ENCODE measurements around the gene HAO2.

The HAO2 gene

GRCh38 chr1:119380983-119381662, 12.5 kb downstream of the HAO2 start:
- no CpG with 5 or more reads among the region's 5 CpGs for WGBS, 2 donors (ENCODE audit: extremely low coverage in 2 of 2, insufficient read length in 2 of 2, insufficient replicate concordance in 1 of 2)
- Histone ChIP-seq H4K8ac (ENCODE audit: low read depth, low read length) (no peak overlapping the region), H3K4me2 (ENCODE audit: insufficient read depth, low read length, poor library complexity, severe bottlenecking) (no peak overlapping the region), H2AK5ac (ENCODE audit: low read depth, low read length) (no peak overlapping the region), H3K9me3 (replicated peaks in 1 of 2; ENCODE audit: control insufficient read depth in 2 of 2, insufficient read depth in 1 of 2, low read depth in 1 of 2, low read length in 2 of 2) (no peaks in the 10 kb centered on the region), H2BK120ac (ENCODE audit: low read depth, low read length) (no peak overlapping the region), H3K23ac (ENCODE audit: low read depth, low read length, poor library complexity) (no peak overlapping the region), H4K91ac (ENCODE audit: low read depth, low read length, poor library complexity) (no peak overlapping the region), H3K4ac (ENCODE audit: low read length) (no peak overlapping the region), H3K79me1 (ENCODE audit: low read depth, low read length) (no peaks in the 10 kb centered on the region), H2BK5ac (ENCODE audit: low read length) (no peak overlapping the region), H2BK15ac (ENCODE audit: low read length) (no peak overlapping the region), H3K27me3 (ENCODE audit: control insufficient read depth in 3 of 3, insufficient read depth in 3 of 3, low read depth in 1 of 3, low read length in 3 of 3) (peaks cover 0 to 3% (median 0%) of the 10 kb centered on the region in 3 experiments), H3K18ac (ENCODE audit: low read length) (no peak overlapping the region), H3K4me3 (ENCODE audit: low read length in 2 of 2) (no peak overlapping the region), H3K27ac (replicated peaks; ENCODE audit: low read length) (no peak overlapping the region), H2BK12ac (ENCODE audit: low read length) (no peak overlapping the region), H2AFZ (ENCODE audit: low read length) (no peak overlapping the region), H3K9ac (ENCODE audit: low read depth, low read length, poor library complexity) (no peak overlapping the region), H3K14ac (ENCODE audit: low read length) (no peak overlapping the region), H3K4me1 (ENCODE audit: control insufficient read depth in 2 of 2, insufficient read depth in 1 of 2, low read depth in 1 of 2, low read length in 2 of 2) (no peaks in the 10 kb centered on the region), H3K36me3 (replicated peaks in 1 of 2; ENCODE audit: control insufficient read depth in 2 of 2, insufficient read depth in 2 of 2, low read length in 2 of 2) (no peaks in the 10 kb centered on the region)
- DNase-seq (ENCODE audit: low spot score): no peak

GRCh38 chr1:119384591-119384990, 16.0 kb downstream of the HAO2 start:
- Histone ChIP-seq H4K91ac (ENCODE audit: low read depth, low read length, poor library complexity) (no peak overlapping the region), H3K4ac (ENCODE audit: low read length) (no peak overlapping the region), H3K4me1 (ENCODE audit: control insufficient read depth in 2 of 2, insufficient read depth in 1 of 2, low read depth in 1 of 2, low read length in 2 of 2) (peaks cover 0 to 2% of the 10 kb centered on the region in 2 donors), H3K23ac (ENCODE audit: low read depth, low read length, poor library complexity) (no peak overlapping the region), H3K9ac (ENCODE audit: low read depth, low read length, poor library complexity) (no peak overlapping the region), H2BK120ac (ENCODE audit: low read depth, low read length) (no peak overlapping the region), H3K27ac (replicated peaks; ENCODE audit: low read length) (no peak overlapping the region), H3K9me3 (replicated peaks in 1 of 2; ENCODE audit: control insufficient read depth in 2 of 2, insufficient read depth in 1 of 2, low read depth in 1 of 2, low read length in 2 of 2) (no peaks in the 10 kb centered on the region), H3K79me1 (ENCODE audit: low read depth, low read length) (no peaks in the 10 kb centered on the region), H2BK5ac (ENCODE audit: low read length) (no peak overlapping the region), H3K36me3 (replicated peaks in 1 of 2; ENCODE audit: control insufficient read depth in 2 of 2, insufficient read depth in 2 of 2, low read length in 2 of 2) (no peaks in the 10 kb centered on the region), H3K4me3 (ENCODE audit: low read length in 2 of 2) (no peak overlapping the region), H3K14ac (ENCODE audit: low read length) (no peak overlapping the region), H3K18ac (ENCODE audit: low read length) (no peak overlapping the region), H3K4me2 (ENCODE audit: insufficient read depth, low read length, poor library complexity, severe bottlenecking) (no peak overlapping the region), H2AK5ac (ENCODE audit: low read depth, low read length) (no peak overlapping the region), H2BK12ac (ENCODE audit: low read length) (no peak overlapping the region), H3K27me3 (ENCODE audit: control insufficient read depth in 3 of 3, insufficient read depth in 3 of 3, low read depth in 1 of 3, low read length in 3 of 3) (peaks cover 0 to 3% (median 0%) of the 10 kb centered on the region in 3 experiments), H4K8ac (ENCODE audit: low read depth, low read length) (no peak overlapping the region), H2BK15ac (ENCODE audit: low read length) (no peak overlapping the region), H2AFZ (ENCODE audit: low read length) (no peak overlapping the region)
- no peak for DNase-seq (ENCODE audit: low spot score)
- no CpG with 5 or more reads among the region's 4 CpGs for WGBS, 2 donors (ENCODE audit: extremely low coverage in 2 of 2, insufficient read length in 2 of 2, insufficient replicate concordance in 1 of 2)

GRCh38 chr1:119385650-119386049, 17.1 kb downstream of the HAO2 start:
- Histone ChIP-seq H3K9ac (ENCODE audit: low read depth, low read length, poor library complexity) (no peak overlapping the region), H3K4me3 (ENCODE audit: low read length in 2 of 2) (no peak overlapping the region), H3K36me3 (replicated peaks in 1 of 2; ENCODE audit: control insufficient read depth in 2 of 2, insufficient read depth in 2 of 2, low read length in 2 of 2) (no peaks in the 10 kb centered on the region), H2BK15ac (ENCODE audit: low read length) (no peak overlapping the region), H4K91ac (ENCODE audit: low read depth, low read length, poor library complexity) (no peak overlapping the region), H2AK5ac (ENCODE audit: low read depth, low read length) (no peak overlapping the region), H3K27me3 (ENCODE audit: control insufficient read depth in 3 of 3, insufficient read depth in 3 of 3, low read depth in 1 of 3, low read length in 3 of 3) (peaks cover 0 to 3% (median 0%) of the 10 kb centered on the region in 3 experiments), H3K18ac (ENCODE audit: low read length) (no peak overlapping the region), H3K4me2 (ENCODE audit: insufficient read depth, low read length, poor library complexity, severe bottlenecking) (no peak overlapping the region), H4K8ac (ENCODE audit: low read depth, low read length) (no peak overlapping the region), H2BK5ac (ENCODE audit: low read length) (no peak overlapping the region), H2BK12ac (ENCODE audit: low read length) (no peak overlapping the region), H3K27ac (replicated peaks; ENCODE audit: low read length) (no peak overlapping the region), H2BK120ac (ENCODE audit: low read depth, low read length) (no peak overlapping the region), H3K9me3 (replicated peaks in 1 of 2; ENCODE audit: control insufficient read depth in 2 of 2, insufficient read depth in 1 of 2, low read depth in 1 of 2, low read length in 2 of 2) (no peaks in the 10 kb centered on the region), H3K4ac (ENCODE audit: low read length) (no peak overlapping the region), H3K79me1 (ENCODE audit: low read depth, low read length) (no peaks in the 10 kb centered on the region), H3K23ac (ENCODE audit: low read depth, low read length, poor library complexity) (no peak overlapping the region), H3K4me1 (ENCODE audit: control insufficient read depth in 2 of 2, insufficient read depth in 1 of 2, low read depth in 1 of 2, low read length in 2 of 2) (peaks cover 0 to 2% of the 10 kb centered on the region in 2 donors), H2AFZ (ENCODE audit: low read length) (no peak overlapping the region), H3K14ac (ENCODE audit: low read length) (no peak overlapping the region)
- WGBS, 2 donors (ENCODE audit: extremely low coverage in 2 of 2, insufficient read length in 2 of 2, insufficient replicate concordance in 1 of 2): no CpG with 5 or more reads among the region's 1 CpG
- no peak for DNase-seq (ENCODE audit: low spot score)

- no peak overlapping the region for H3K27ac ChIP-seq (replicated peaks; ENCODE audit: low read length)
- H3K4me3 ChIP-seq (ENCODE audit: low read length in 2 of 2): peak overlapping the region in 1 of 2 donors; percentile 59
- H3K36me3 ChIP-seq (replicated peaks in 1 of 2; ENCODE audit: control insufficient read depth in 2 of 2, insufficient read depth in 2 of 2, low read length in 2 of 2): no peaks in the 10 kb centered on the region
- no peak overlapping the region for H3K4ac ChIP-seq (ENCODE audit: low read length)
- no peak overlapping the region for H2BK5ac ChIP-seq (ENCODE audit: low read length)
- H3K9ac ChIP-seq (ENCODE audit: low read depth, low read length, poor library complexity): no peak overlapping the region
- H3K4me1 ChIP-seq (ENCODE audit: control insufficient read depth in 2 of 2, insufficient read depth in 1 of 2, low read depth in 1 of 2, low read length in 2 of 2): peaks cover 0 to 2% of the 10 kb centered on the region in 2 donors
- no peak overlapping the region for H2AK5ac ChIP-seq (ENCODE audit: low read depth, low read length)
- H2AFZ ChIP-seq (ENCODE audit: low read length): no peak overlapping the region
- peaks cover 0 to under 1% (median 0%) of the 10 kb centered on the region in 3 experiments for H3K27me3 ChIP-seq (ENCODE audit: control insufficient read depth in 3 of 3, insufficient read depth in 3 of 3, low read depth in 1 of 3, low read length in 3 of 3)
- no peak overlapping the region for H3K23ac ChIP-seq (ENCODE audit: low read depth, low read length, poor library complexity)
- H4K91ac ChIP-seq (ENCODE audit: low read depth, low read length, poor library complexity): no peak overlapping the region
- H4K8ac ChIP-seq (ENCODE audit: low read depth, low read length): no peak overlapping the region
- no peaks in the 10 kb centered on the region for H3K9me3 ChIP-seq (replicated peaks in 1 of 2; ENCODE audit: control insufficient read depth in 2 of 2, insufficient read depth in 1 of 2, low read depth in 1 of 2, low read length in 2 of 2)
- H3K79me1 ChIP-seq (ENCODE audit: low read depth, low read length): no peaks in the 10 kb centered on the region
- WGBS, 2 donors (ENCODE audit: extremely low coverage in 2 of 2, insufficient read length in 2 of 2, insufficient replicate concordance in 1 of 2): no CpG with 5 or more reads among the region's 3 CpGs
- H2BK15ac ChIP-seq (ENCODE audit: low read length): no peak overlapping the region
- no peak overlapping the region for H3K4me2 ChIP-seq (ENCODE audit: insufficient read depth, low read length, poor library complexity, severe bottlenecking)
- no peak overlapping the region for H3K14ac ChIP-seq (ENCODE audit: low read length)
- H2BK12ac ChIP-seq (ENCODE audit: low read length): no peak overlapping the region
- DNase-seq (ENCODE audit: low spot score): no peak
- no peak overlapping the region for H2BK120ac ChIP-seq (ENCODE audit: low read depth, low read length)
- no peak overlapping the region for H3K18ac ChIP-seq (ENCODE audit: low read length)
These were observed 19.3 kb downstream of the HAO2 start for GRCh38 chr1:119387858-119388257.

All from neuronal stem cell (in vitro differentiated cells).